Measurements from ENCODE around the gene DTWD1. TPM values are rescaled to one million over a fixed set of nuclear protein-coding genes. Genes with fewer than 3 reads are reported as not detected.

The DTWD1 gene
- total RNA-seq, 1 donor: 38.0 TPM

GRCh38 chr15:49622561-49622960 is 1.7 kb downstream of the DTWD1 start:
- DNase-seq (ENCODE audit: low read depth): peak; percentile 44
- peak overlapping the region; percentile 91 for H3K4me3 ChIP-seq (ENCODE audit: low read depth, low read length)
- peak; percentile 18 for TF ChIP-seq CTCF (IDR thresholded peaks at IDR 0.05; ENCODE audit: insufficient read depth, low read depth, low read length)

- DNase-seq (ENCODE audit: low read depth): peak; percentile 54
- TF ChIP-seq CTCF (IDR thresholded peaks at IDR 0.05; ENCODE audit: insufficient read depth, low read depth, low read length): no peak
- peak overlapping the region; percentile 23 for H3K4me3 ChIP-seq (ENCODE audit: low read depth, low read length)
Measured at GRCh38 chr15:49624056-49624455, 3.2 kb downstream of the DTWD1 start.

DNA sequence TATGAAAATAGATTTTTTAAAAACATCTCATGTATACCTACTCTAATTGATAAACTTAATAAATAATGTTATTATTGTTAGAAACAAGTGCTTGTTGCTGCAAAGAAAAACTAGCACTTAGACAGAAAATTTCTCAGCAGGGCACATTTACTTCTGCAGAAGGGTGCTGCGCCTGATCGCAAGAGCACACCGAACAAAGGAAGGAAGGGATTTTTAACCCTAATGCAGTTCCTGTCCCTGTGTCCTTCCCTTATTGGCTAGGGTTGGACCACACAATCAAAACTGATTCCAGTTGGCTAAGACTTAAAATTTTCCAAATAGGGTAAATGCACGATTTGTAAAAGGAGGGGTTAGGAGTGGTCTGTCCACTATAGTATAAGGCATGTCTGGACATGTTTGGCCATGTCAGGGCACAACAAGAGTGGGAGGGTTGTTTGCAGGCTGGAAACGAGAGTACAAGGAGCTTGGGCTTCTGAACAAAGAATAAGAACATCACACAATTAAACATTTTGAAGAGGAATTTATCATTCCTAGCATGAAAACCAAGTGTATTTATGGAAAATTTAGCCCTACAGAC is 4.7 kb downstream of the DTWD1 start:
- TF ChIP-seq CTCF (IDR thresholded peaks at IDR 0.05; ENCODE audit: insufficient read depth, low read depth, low read length): no peak
- H3K4me3 ChIP-seq (ENCODE audit: low read depth, low read length): no peak overlapping the region
- no peak for DNase-seq (ENCODE audit: low read depth)

GRCh38 chr15:49627407-49627877 is 6.6 kb downstream of the DTWD1 start:
- DNase-seq (ENCODE audit: low read depth): peak; percentile 63
- TF ChIP-seq CTCF (IDR thresholded peaks at IDR 0.05; ENCODE audit: insufficient read depth, low read depth, low read length): no peak
- no peak overlapping the region for H3K4me3 ChIP-seq (ENCODE audit: low read depth, low read length)

DNA sequence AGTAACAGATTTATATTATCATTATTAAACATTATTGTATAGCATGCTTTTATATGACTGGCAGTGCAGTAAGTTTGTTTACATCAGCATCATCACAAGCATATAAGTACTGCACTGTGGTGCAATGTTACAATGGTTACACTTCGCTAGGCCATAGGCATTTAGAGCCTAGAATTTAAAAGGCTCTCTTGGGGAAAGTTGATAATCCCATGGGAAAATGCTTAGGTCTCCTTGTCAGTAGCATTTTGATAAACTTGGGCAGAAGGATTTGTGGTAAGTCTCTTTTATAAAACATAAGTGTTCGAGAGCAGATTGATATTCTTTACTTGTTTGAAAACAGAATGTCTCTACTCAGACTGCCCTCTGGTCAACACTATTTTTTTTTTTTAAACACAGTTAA is 7.5 kb downstream of the DTWD1 start:
- DNase-seq (ENCODE audit: low read depth): peak; percentile 38
- no peak overlapping the region for H3K4me3 ChIP-seq (ENCODE audit: low read depth, low read length)
- TF ChIP-seq CTCF (IDR thresholded peaks at IDR 0.05; ENCODE audit: insufficient read depth, low read depth, low read length): no peak

DNA sequence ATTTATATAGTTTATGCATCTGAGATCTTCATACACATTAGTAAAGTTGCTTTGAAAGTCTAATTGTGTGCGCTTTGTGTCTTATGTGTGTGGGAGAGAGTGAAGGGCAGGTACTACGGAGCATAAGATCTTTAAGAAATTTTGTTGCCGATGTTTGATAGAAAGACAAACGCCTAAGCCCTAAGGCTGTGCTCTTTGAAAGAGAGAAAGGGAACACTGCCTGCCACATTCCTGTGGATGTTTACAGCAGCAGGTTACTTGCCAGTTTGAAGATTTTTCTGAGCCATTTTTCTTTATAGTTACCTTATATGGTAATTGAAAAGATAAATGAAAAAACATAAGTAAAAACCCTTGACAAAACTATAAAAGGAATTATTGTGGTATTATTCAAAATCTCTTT is 17.0 kb downstream of the DTWD1 start:
- no peak for DNase-seq (ENCODE audit: low read depth)
- no peak overlapping the region for H3K4me3 ChIP-seq (ENCODE audit: low read depth, low read length)
- TF ChIP-seq CTCF (IDR thresholded peaks at IDR 0.05; ENCODE audit: insufficient read depth, low read depth, low read length): no peak

DNA sequence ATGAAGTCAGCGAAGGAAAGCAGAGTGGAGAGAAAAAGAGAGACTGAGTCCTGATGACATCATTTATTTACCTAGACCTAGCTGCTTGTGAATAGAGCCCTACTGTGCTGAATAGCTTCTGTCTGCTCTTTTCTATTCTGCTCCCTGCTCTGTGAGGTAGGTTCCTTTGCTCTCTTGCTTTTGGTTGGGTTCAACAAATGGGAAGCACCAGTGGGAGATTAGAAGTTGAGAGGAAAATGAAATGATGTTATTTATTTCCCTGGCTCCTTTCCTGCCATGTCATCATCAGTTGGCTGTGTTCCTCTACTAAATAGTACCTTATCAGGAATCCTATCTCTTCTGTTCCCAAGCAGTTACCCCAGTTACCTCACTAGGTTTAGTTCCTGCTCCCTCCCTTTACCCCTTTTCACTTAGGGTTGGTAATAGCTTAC is 23.5 kb downstream of the DTWD1 start:
- TF ChIP-seq CTCF (IDR thresholded peaks at IDR 0.05; ENCODE audit: insufficient read depth, low read depth, low read length): no peak
- peak; percentile 37 for DNase-seq (ENCODE audit: low read depth)
- no peak overlapping the region for H3K4me3 ChIP-seq (ENCODE audit: low read depth, low read length)
